CD4-positive, alpha-beta T cell (primary cell): ENCODE data around the gene MYPOP. TPM values are rescaled to one million over a fixed set of nuclear protein-coding genes. Genes with fewer than 3 reads are reported as not detected.

ENCODE experiments used
- ATAC-seq: fragments of 200-7000 bp; cut with Tn5 transposase; one replicate; pipeline ENCODE4 v1.10.0; 2022; ENCODE audit warnings: mild to moderate bottlenecking; ENCODE audit not compliant: poor library complexity
- CTCF ChIA-PET: fragments of 350-600 bp; sonication (Branson Sonifier 250); formaldehyde crosslinking; loops from one replicate; lab custom pipeline; 2021; ENCODE audit warnings: antibody characterized with exemption, inconsistent platforms; lab: Charles Lee
- POLR2A ChIA-PET: fragments of 350-600 bp; sonication (Branson Sonifier 250); formaldehyde crosslinking; loops from one replicate; lab custom pipeline; 2021; ENCODE audit warnings: antibody characterized with exemption, inconsistent platforms; lab: Charles Lee
- DNase-seq, 14 experiments: peaks; one replicate each; pipeline ENCODE4 v3.0.0-alpha.2; 2013 to 2020; ENCODE audit warnings: mixed read lengths in 2 of 14
- H3K27ac ChIP-seq, 2 donors: one replicate each; pipeline versions ENCODE4 v1.5.1 to v1.7.0; 2013; ENCODE audit warnings: low read length in 2 of 2, low read depth in 1 of 2, mild to moderate bottlenecking in 1 of 2
- H3K27me3 ChIP-seq, 2 experiments: 1 replicate in 1 of 2; 2 replicates in 1 of 2; pipeline versions ENCODE4 v1.6.1 to v1.7.0; 2013; ENCODE audit warnings: low read length in 2 of 2, control low read depth in 1 of 2, mild to moderate bottlenecking in 1 of 2, moderate library complexity in 1 of 2; ENCODE audit not compliant: insufficient read depth in 2 of 2, control insufficient read depth in 1 of 2
- H3K36me3 ChIP-seq: one replicate; pipeline ENCODE4 v1.6.1; 2013; ENCODE audit warnings: low read length, control low read depth; ENCODE audit not compliant: insufficient read depth
- H3K4me1 ChIP-seq: one replicate; pipeline ENCODE4 v1.6.1; 2013; ENCODE audit warnings: low read length, control low read depth; ENCODE audit not compliant: insufficient read depth
- H3K4me3 ChIP-seq: one replicate; pipeline ENCODE4 v1.5.1; 2013; ENCODE audit warnings: mild to moderate bottlenecking, low read length, moderate library complexity
- H3K9me3 ChIP-seq, 2 experiments: 1 replicate in 1 of 2; 2 replicates in 1 of 2; pipeline versions ENCODE4 v1.6.1 to v1.7.0; 2013; ENCODE audit warnings: low read length in 2 of 2, mild to moderate bottlenecking in 2 of 2, control low read depth in 1 of 2, moderate library complexity in 1 of 2; ENCODE audit not compliant: control insufficient read depth in 1 of 2, insufficient read depth in 1 of 2
- H3K27ac Mint-ChIP-seq: one replicate; pipeline ENCODE4 v1.8.0; 2020; ENCODE audit warnings: mixed read lengths
- H3K27me3 Mint-ChIP-seq: one replicate; pipeline ENCODE4 v1.8.0; 2021; ENCODE audit warnings: mixed read lengths
- H3K36me3 Mint-ChIP-seq: one replicate; pipeline ENCODE4 v1.8.0; 2021; ENCODE audit warnings: low read depth, mixed read lengths
- H3K4me1 Mint-ChIP-seq: one replicate; pipeline ENCODE4 v1.8.0; 2021; ENCODE audit warnings: low read depth, mixed read lengths
- H3K4me3 Mint-ChIP-seq: one replicate; pipeline ENCODE4 v1.8.0; 2020; ENCODE audit warnings: mild to moderate bottlenecking, mixed read lengths
- H3K9me3 Mint-ChIP-seq: one replicate; pipeline ENCODE4 v1.8.0; 2020; ENCODE audit warnings: mixed read lengths
- intact Hi-C, 2 experiments: fragments of 100-400 bp; cut with DNase I in 1 of 2; cut with micrococcal nuclease in 1 of 2; formaldehyde crosslinking; loops; one replicate each; pipeline versions ENCODE4 v1.15.1 to v1.9.0; 2023 to 2025; cut with DNase I, micrococcal nuclease
- total RNA-seq, 174 experiments: library from RNA in 2 of 174; stranded (reverse) in 2 of 174; gene quantifications; one replicate each; pipeline ENCODE4 v1.2.3 and lab custom pipeline; 2021 to 2026
- TF ChIP-seq, protein P1 (sequence below): fragments of 200-600 bp; IDR thresholded peaks from one replicate; pipeline ENCODE4 v1.8.0; 2022; ENCODE audit warnings: antibody characterized with exemption, mild to moderate bottlenecking

The MYPOP gene
- total RNA-seq, 2 experiments from 2014 or later = 4.1 to 4.7 TPM

DNA sequence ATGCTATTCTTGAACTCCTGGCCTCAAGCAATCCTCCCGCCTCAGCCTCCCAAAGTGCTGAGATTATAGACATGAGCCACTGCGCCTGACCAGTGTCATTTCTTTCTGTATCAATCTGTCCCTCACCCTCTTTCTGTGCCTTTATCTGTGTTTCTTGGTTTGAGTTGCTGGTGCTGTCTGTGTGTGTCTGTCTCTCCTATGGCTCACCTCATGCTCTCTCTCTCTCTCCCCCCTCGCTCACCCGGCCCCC lies 26.3 kb downstream of the MYPOP start:
- ATAC-seq (peak; percentile 75), DNase-seq (peak in 1 of 14 experiments; percentile 36)
- Histone ChIP-seq H3K27me3 (peaks cover 0 to 7% of the 10 kb centered on the region in 2 experiments), H3K36me3 (no peaks in the 10 kb centered on the region), H3K9me3 (peaks cover 0 to 9% of the 10 kb centered on the region in 2 experiments), H3K4me1 (peaks cover 12% of the 10 kb centered on the region), H3K27ac (no peak overlapping the region), H3K4me3 (no peak overlapping the region)
- Mint-ChIP-seq H3K4me3 (no peak overlapping the region), H3K4me1 (peaks cover 16% of the 10 kb centered on the region), H3K27ac (no peak overlapping the region), H3K36me3 (no peaks in the 10 kb centered on the region), H3K27me3 (peaks cover 34% of the 10 kb centered on the region), H3K9me3 (no peaks in the 10 kb centered on the region)
- TF ChIP-seq, protein P1, sequence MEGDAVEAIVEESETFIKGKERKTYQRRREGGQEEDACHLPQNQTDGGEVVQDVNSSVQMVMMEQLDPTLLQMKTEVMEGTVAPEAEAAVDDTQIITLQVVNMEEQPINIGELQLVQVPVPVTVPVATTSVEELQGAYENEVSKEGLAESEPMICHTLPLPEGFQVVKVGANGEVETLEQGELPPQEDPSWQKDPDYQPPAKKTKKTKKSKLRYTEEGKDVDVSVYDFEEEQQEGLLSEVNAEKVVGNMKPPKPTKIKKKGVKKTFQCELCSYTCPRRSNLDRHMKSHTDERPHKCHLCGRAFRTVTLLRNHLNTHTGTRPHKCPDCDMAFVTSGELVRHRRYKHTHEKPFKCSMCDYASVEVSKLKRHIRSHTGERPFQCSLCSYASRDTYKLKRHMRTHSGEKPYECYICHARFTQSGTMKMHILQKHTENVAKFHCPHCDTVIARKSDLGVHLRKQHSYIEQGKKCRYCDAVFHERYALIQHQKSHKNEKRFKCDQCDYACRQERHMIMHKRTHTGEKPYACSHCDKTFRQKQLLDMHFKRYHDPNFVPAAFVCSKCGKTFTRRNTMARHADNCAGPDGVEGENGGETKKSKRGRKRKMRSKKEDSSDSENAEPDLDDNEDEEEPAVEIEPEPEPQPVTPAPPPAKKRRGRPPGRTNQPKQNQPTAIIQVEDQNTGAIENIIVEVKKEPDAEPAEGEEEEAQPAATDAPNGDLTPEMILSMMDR = no peak
- CTCF ChIA-PET = no interaction called here
- intact Hi-C loops = no loop called here
- POLR2A ChIA-PET = no interaction called here

GRCh38 chr19:45874620-45874966 lies 27.8 kb downstream of the MYPOP start:
- H3K4me1 ChIP-seq = peaks cover 12% of the 10 kb centered on the region
- H3K27me3 ChIP-seq = peaks cover 0 to 7% of the 10 kb centered on the region in 2 experiments
- H3K36me3 ChIP-seq = no peaks in the 10 kb centered on the region
- H3K27ac Mint-ChIP-seq = no peak overlapping the region
- peaks cover 0 to 9% of the 10 kb centered on the region in 2 experiments for H3K9me3 ChIP-seq
- no peaks in the 10 kb centered on the region for H3K9me3 Mint-ChIP-seq
- POLR2A ChIA-PET = no interaction called here
- ATAC-seq (no peak), DNase-seq (no peak)
- H3K27ac ChIP-seq = no peak overlapping the region
- peaks cover 16% of the 10 kb centered on the region for H3K4me1 Mint-ChIP-seq
- H3K36me3 Mint-ChIP-seq = no peaks in the 10 kb centered on the region
- H3K27me3 Mint-ChIP-seq = peaks cover 34% of the 10 kb centered on the region
- no peak overlapping the region for H3K4me3 ChIP-seq
- intact Hi-C loops = no loop called here
- TF ChIP-seq, protein P1 = no peak
- CTCF ChIA-PET = interaction anchor here (1.4 kb wide), 1 partner anchor 11 kb away, joined by 3 read pairs; the partner anchor contains the start of gene SYMPK
- H3K4me3 Mint-ChIP-seq = no peak overlapping the region

DNA sequence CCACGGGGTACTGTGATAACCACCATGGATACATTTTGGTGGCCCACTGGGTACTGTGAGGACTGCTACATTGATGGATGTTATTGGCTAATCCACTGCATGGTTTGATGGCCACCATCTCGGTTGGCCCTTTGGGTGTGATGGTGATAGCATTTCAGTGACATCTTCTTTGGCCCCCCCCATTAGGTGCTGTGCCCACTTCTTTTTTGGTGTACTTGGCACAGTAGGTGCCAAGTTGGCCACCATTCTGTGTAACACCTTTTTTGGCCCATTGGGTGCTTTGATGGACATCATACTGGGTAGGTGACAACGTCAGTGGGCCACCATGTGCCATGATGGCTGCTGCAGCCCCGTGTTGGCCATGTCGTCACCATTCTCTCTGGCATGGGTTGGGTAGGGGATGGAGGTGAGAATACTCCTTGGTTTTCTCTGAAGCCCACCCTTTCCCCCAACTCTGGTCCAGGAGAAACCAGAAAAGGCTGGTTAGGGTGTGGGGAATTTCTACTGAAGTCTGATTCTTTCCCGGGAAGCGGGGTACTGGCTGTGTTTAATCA lies 29.1 kb downstream of the MYPOP start:
- intact Hi-C loops = no loop called here
- H3K4me1 ChIP-seq = peaks cover 12% of the 10 kb centered on the region

More for the DNA sequence above, 29.1 kb downstream of the MYPOP start:
- ChIA-PET CTCF (interaction anchor here (1.4 kb wide), 1 partner anchor 10 kb away, joined by 3 read pairs; the partner anchor contains the start of gene SYMPK), POLR2A (no interaction called here)
- Histone ChIP-seq H3K36me3 (no peaks in the 10 kb centered on the region), H3K4me3 (no peak overlapping the region), H3K27ac (no peak overlapping the region), H3K9me3 (peaks cover 0 to 9% of the 10 kb centered on the region in 2 experiments), H3K27me3 (peaks cover 0 to 7% of the 10 kb centered on the region in 2 experiments)
- no peak for ATAC-seq
- H3K4me3 Mint-ChIP-seq = no peak overlapping the region
- H3K4me1 Mint-ChIP-seq = peaks cover 16% of the 10 kb centered on the region
- no peaks in the 10 kb centered on the region for H3K36me3 Mint-ChIP-seq
- no peak for DNase-seq
- TF ChIP-seq, protein P1 = no peak
- H3K9me3 Mint-ChIP-seq = no peaks in the 10 kb centered on the region
- H3K27me3 Mint-ChIP-seq = peaks cover 27% of the 10 kb centered on the region
- H3K27ac Mint-ChIP-seq = no peak overlapping the region
